Nephron progenitor cell (in vitro differentiated cells): Measurements from ENCODE around the gene TSPAN8.

Experiments used
- DNase-seq: peaks from one replicate; pipeline ENCODE4 v3.0.0; 2021
- H3K27ac Mint-ChIP-seq: 2 replicates; pipeline ENCODE4 v1.8.0; 2021; ENCODE audit warnings: mild to moderate bottlenecking, moderate library complexity, mixed read lengths
- H3K27me3 Mint-ChIP-seq: 2 replicates; pipeline ENCODE4 v1.8.0; 2021; ENCODE audit warnings: mild to moderate bottlenecking, low read depth, mixed read lengths; ENCODE audit not compliant: poor library complexity
- H3K36me3 Mint-ChIP-seq: 2 replicates; pipeline ENCODE4 v1.8.0; 2021; ENCODE audit warnings: low read depth, mixed read lengths
- H3K4me1 Mint-ChIP-seq: 2 replicates; pipeline ENCODE4 v1.8.0; 2021; ENCODE audit warnings: mixed read lengths
- H3K4me3 Mint-ChIP-seq: 2 replicates; pipeline ENCODE4 v1.8.0; 2021; ENCODE audit warnings: mild to moderate bottlenecking, moderate library complexity, mixed read lengths
- H3K9me3 Mint-ChIP-seq: 2 replicates; pipeline ENCODE4 v1.8.0; 2021; ENCODE audit warnings: mild to moderate bottlenecking, moderate library complexity, mixed read lengths
- TF ChIP-seq, protein P1 (sequence below): fragments of 200-600 bp; sonication (generic); IDR thresholded peaks from 2 replicates; pipeline ENCODE4 v1.5.0; 2021; ENCODE audit warnings: antibody characterized with exemption

Gene TSPAN8

DNA sequence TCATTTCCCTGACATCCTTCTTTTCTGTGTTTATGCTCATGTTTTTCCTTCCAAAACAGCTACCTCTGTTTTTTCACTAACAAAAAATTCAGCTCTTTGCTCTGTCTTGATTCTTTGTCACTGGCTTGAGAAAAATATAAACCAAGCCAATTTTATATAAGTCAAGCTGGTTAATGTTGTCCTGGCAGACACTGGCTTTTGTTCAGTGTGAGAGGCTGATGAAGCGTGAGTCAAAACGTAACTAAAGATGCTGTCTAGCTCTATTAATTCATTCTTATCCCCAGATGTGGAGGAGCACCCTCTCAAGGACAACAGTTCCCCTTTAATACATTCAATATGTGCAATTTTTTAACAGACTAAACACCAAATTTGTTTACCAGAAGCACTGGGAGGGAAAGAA lies 15.8 kb downstream of the TSPAN8 start:
- H3K36me3 Mint-ChIP-seq: no peaks in the 10 kb centered on the region
- H3K4me3 Mint-ChIP-seq: no peak overlapping the region
- no peak overlapping the region for H3K27ac Mint-ChIP-seq
- no peaks in the 10 kb centered on the region for H3K9me3 Mint-ChIP-seq
- H3K4me1 Mint-ChIP-seq: peaks cover 7% of the 10 kb centered on the region
- DNase-seq: no peak
- no peaks in the 10 kb centered on the region for H3K27me3 Mint-ChIP-seq
- TF ChIP-seq, protein P1, sequence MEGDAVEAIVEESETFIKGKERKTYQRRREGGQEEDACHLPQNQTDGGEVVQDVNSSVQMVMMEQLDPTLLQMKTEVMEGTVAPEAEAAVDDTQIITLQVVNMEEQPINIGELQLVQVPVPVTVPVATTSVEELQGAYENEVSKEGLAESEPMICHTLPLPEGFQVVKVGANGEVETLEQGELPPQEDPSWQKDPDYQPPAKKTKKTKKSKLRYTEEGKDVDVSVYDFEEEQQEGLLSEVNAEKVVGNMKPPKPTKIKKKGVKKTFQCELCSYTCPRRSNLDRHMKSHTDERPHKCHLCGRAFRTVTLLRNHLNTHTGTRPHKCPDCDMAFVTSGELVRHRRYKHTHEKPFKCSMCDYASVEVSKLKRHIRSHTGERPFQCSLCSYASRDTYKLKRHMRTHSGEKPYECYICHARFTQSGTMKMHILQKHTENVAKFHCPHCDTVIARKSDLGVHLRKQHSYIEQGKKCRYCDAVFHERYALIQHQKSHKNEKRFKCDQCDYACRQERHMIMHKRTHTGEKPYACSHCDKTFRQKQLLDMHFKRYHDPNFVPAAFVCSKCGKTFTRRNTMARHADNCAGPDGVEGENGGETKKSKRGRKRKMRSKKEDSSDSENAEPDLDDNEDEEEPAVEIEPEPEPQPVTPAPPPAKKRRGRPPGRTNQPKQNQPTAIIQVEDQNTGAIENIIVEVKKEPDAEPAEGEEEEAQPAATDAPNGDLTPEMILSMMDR: no peak

- Mint-ChIP-seq H3K36me3 (no peaks in the 10 kb centered on the region), H3K4me1 (peaks cover 7% of the 10 kb centered on the region), H3K4me3 (no peak overlapping the region), H3K27ac (no peak overlapping the region), H3K9me3 (no peaks in the 10 kb centered on the region), H3K27me3 (peaks cover under 1% of the 10 kb centered on the region)
- TF ChIP-seq, protein P1: no peak
- DNase-seq: no peak
Measured at GRCh38 chr12:71141378-71141926, 16.3 kb downstream of the TSPAN8 start.

DNA sequence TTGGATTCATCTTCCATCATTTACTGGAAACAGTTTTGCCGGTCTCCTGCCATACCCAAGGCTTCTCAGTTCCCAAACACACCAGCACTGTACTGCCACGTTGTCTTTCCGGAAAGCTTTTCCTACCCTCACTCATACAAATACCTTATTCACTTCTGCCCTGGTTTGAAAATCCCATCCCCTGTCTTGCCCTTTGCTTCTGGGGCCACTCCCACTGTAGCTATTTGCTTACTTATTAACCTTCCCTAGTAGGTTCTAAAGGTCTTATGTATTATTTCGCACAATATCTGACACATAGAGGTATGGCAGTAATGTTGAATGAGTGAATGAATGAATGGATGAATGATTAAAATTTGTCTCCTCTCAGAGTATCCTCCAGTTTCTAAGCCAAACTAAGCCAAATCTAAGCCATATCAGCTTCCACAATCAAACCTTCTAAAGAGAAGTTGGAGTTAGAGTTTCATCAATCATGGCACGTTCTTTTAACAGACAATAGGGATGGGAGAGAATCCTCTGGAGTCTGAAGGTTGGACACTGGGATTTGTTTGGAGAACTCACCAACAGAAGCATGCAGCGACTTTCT lies 18.6 kb downstream of the TSPAN8 start:
- Mint-ChIP-seq H3K27me3 (peaks cover 9% of the 10 kb centered on the region), H3K27ac (no peak overlapping the region), H3K4me1 (peaks cover 12% of the 10 kb centered on the region), H3K4me3 (no peak overlapping the region), H3K9me3 (no peaks in the 10 kb centered on the region), H3K36me3 (no peaks in the 10 kb centered on the region)
- DNase-seq: no peak
- TF ChIP-seq, protein P1: no peak

DNA sequence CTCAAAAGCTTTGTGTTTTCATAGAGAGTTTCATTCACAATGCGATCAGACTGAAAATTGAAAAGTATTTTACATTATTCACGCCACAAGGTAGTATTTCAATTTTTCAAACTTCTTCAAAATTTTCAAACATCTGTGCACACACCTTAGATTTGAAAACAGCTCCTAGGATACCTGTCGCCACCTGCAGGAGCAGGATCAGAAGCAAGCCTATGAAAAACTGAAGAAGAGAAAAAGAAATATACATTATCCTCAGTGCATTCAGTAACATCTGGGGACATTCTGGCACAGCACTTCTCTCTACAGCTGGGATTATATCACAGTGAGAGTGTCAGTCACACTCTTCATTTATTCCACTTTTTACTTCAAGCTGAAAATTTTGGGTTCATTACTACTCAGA lies 19.8 kb downstream of the TSPAN8 start:
- TF ChIP-seq, protein P1: no peak
- Mint-ChIP-seq H3K9me3 (no peaks in the 10 kb centered on the region), H3K4me3 (no peak overlapping the region), H3K27me3 (peaks cover 9% of the 10 kb centered on the region), H3K27ac (no peak overlapping the region), H3K36me3 (no peaks in the 10 kb centered on the region), H3K4me1 (peaks cover 12% of the 10 kb centered on the region)
- no peak for DNase-seq

DNA sequence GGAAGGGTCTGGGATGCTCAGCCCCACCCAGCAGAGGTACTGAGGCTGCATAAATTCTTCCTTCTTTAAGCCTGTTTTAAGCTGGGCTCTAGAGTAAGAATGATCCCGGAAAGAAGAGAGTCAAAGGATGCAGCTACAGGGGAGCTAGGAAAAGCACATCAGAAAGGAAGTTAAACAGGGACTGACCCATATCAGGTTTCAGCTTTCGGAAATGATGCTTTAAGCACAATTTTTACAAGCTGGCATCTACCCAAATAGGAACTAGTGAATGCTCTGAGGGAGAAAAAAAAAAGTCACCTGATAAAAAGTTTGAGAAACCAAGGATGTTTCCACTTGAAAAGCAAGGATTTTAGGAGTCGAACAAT lies 22.0 kb downstream of the TSPAN8 start:
- Mint-ChIP-seq H3K4me1 (peaks cover 5% of the 10 kb centered on the region), H3K9me3 (no peaks in the 10 kb centered on the region), H3K4me3 (no peak overlapping the region), H3K36me3 (no peaks in the 10 kb centered on the region), H3K27ac (no peak overlapping the region), H3K27me3 (peaks cover 9% of the 10 kb centered on the region)
- DNase-seq: no peak
- TF ChIP-seq, protein P1: no peak
